ENCODE measurements around the gene FPR2.
"Not testable (repeated sequence)": the region's sequence is repeated elsewhere in the genome, so short reads cannot be mapped to it uniquely, and the experiment has no call there.

Gene FPR2

DNA sequence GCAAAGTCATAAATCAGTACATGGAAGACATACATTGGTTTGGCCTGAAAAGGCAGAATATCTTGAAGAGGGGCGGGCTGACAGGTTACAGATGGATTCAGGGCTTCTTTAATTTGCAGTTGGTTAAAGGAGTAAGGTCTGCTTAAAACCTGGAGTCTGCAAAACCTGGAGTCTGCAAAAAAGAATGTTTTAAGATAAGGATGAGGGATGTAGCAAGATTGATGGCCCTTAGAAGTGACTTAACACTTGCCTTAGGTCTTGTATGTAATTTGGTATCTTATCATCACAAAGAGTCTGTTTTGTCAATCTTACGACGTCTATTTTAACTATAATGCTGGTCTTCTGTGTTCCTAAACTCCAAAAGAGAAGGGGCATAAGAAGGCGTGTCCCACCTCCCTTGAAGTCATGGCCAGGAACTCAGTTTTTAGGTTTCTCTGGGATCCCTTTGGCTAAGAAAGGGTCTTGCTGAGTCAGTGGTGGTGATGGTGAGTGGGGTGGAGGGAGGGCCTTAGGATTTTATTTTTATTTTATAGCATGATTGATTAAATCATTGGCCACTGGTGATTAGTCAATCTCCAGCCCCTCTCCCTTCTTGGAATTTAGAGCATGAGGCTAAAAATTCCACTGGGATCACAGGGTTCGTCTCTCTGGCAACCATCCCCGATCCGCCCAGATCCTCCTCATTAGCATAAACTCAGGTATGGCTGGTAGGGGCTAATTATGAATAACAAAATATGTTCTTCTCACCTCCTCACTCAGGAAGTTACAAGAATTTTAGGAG lies 27.0 kb upstream of the FPR2 start:
- no peak overlapping the region for H3K27ac ChIP-seq
- TF ChIP-seq ZFX (IDR thresholded peaks at IDR 0.05) = no peak
- TF ChIP-seq CTCF (conservative IDR thresholded peaks at IDR 0.05) = no peak

GRCh38 chr19:51735759-51736449 lies 25.1 kb upstream of the FPR2 start:
- no peak overlapping the region for H3K27ac ChIP-seq
- TF ChIP-seq CTCF (conservative IDR thresholded peaks at IDR 0.05) (no peak), ZFX (IDR thresholded peaks at IDR 0.05) (no peak)

DNA sequence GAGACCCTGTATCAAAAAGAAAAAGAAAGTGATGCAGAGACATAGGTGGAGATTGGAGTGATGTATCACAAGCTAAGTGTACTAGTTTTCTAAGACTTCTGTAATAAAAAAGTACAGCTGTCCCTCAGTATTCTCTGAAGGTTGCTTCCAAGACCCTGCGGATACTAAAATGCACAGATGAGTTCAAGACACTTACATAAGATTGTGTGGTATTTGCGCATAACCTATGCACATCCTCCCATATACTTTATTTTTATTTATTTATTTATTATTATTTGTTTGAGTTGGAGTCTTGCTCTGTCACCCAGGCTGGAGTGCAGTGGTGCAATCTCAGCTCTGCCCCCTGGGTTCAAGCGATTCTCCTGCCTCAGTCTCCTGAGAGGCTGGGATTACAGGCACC lies 23.6 kb upstream of the FPR2 start:
- TF ChIP-seq ZFX (IDR thresholded peaks at IDR 0.05) = no peak
- no peak for TF ChIP-seq CTCF (conservative IDR thresholded peaks at IDR 0.05)
- no peak overlapping the region for H3K27ac ChIP-seq

DNA sequence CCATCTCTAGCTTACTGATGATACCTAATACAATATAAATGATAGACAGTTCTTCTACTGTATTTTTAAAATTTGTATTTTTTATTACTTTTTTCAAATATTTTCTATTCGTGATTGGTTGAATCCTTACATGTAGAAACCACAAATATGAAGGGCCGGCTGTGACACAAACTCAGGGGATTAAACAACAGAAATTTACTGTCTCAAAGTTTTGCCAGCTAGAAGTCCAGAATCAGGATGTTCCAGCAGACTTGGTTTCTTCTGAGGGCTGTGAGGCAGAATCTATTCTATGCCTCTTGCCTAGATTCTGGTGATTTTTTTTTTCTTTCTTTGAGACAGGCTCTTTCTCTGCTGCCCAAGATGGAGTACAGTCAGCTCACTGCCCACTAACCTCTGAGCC lies 23.1 kb upstream of the FPR2 start:
- TF ChIP-seq ZFX (IDR thresholded peaks at IDR 0.05) = no peak
- TF ChIP-seq CTCF (conservative IDR thresholded peaks at IDR 0.05) = no peak
- no peak overlapping the region for H3K27ac ChIP-seq

- not testable (repeated sequence) for H3K27ac ChIP-seq
These were observed 22.5 kb upstream of the FPR2 start for GRCh38 chr19:51738523-51738922.

DNA sequence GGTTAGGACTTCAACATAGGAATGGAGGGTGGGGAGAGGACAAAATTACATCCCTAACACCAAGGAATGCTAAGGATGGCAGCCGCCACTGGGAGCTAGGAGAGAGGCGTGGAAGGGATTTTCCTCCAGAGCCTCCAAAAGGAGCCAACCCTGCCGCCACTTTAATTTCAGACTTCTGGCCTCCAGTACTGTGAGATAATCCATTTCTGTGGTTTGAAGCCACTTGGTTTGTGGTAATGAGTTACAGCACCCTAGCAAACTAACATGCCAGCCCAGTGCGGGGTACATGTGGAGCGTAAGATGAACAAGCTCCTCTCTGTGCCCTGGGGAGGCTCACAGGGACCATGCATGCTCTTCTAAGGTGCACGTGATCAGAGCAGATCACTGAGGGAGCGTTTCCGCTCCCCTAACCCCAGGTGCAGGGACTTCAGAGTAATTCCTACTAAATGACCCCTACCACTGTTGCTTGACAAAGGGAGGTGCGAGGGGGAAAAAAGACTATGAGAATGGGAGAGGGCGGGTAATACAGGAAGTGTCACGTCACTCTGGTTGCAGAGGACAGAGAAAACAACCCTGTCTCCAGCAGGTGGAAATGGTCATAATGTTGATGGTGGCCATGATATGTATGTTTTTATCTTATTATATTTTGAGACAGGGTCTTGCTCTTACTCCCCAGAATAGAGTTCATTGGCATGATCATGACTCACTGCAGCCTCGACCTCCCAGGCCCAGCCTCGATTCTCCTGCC lies 21.3 kb upstream of the FPR2 start:
- no peak for TF ChIP-seq ZFX (IDR thresholded peaks at IDR 0.05)
- no peak for TF ChIP-seq CTCF (conservative IDR thresholded peaks at IDR 0.05)
- H3K27ac ChIP-seq = no peak overlapping the region

DNA sequence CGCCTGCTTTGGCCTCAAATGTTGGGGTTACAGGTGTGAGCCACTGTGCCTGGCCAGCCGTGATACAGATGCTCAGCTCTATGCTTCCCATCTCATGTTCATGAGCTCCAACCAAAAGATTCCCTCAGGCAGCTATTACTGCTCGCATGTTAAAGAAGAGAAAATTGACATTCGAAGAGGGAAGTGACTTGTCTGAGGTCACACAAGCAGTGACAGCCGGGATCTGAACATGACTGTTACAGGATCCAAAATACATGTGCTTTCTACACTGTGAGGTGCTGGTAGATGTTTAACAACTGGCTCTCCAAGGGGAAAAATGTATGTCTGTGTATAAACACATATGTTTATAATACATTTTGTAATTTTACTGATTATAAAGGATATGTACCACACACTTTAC lies 20.6 kb upstream of the FPR2 start:
- no peak overlapping the region for H3K27ac ChIP-seq
- TF ChIP-seq CTCF (conservative IDR thresholded peaks at IDR 0.05) (no peak), ZFX (IDR thresholded peaks at IDR 0.05) (no peak)

Measured in C4-2B (cell line).